Muscle of leg (tissue), 11 donors: Measurements from ENCODE around the gene RRP9. TPM values are rescaled to one million over a fixed set of nuclear protein-coding genes. Genes with fewer than 3 reads are reported as not detected.
A peak's percentile ranks its signal among the peaks of the same experiment; 100 is the strongest.

Experiments
- DNase-seq: peaks from one replicate; pipeline ENCODE4 v3.0.0; 2013
- H3K27ac ChIP-seq: one replicate; pipeline ENCODE4 v1.5.1; 2013; ENCODE audit warnings: mild to moderate bottlenecking, low read length, control low read depth
- H3K27me3 ChIP-seq: one replicate; pipeline ENCODE4 v1.6.1; 2013; ENCODE audit warnings: low read length; ENCODE audit not compliant: control insufficient read depth, insufficient read depth
- H3K36me3 ChIP-seq: one replicate; pipeline ENCODE4 v1.6.1; 2013; ENCODE audit warnings: low read length; ENCODE audit not compliant: control insufficient read depth, insufficient read depth
- H3K4me1 ChIP-seq: one replicate; pipeline ENCODE4 v1.6.1; 2013; ENCODE audit warnings: low read length; ENCODE audit not compliant: control insufficient read depth, insufficient read depth
- H3K4me3 ChIP-seq: one replicate; pipeline ENCODE4 v1.5.1; 2013; ENCODE audit warnings: low read length, control low read depth
- H3K9me3 ChIP-seq: replicated peaks from 2 replicates; pipeline ENCODE4 v1.6.1; 2013; ENCODE audit warnings: low read depth, low read length; ENCODE audit not compliant: control insufficient read depth
- WGBS: methylation state at CpG from one replicate; pipeline ENCODE4 v1.1.5; 2013; ENCODE audit warnings: missing lambda C conversion rate; ENCODE audit not compliant: insufficient coverage; 5-methylcytosine and 5-hydroxymethylcytosine counted together
- polyA plus RNA-seq, 8 donors: library from polyadenylated mRNA; unstranded; fragments of 120-200 nt; gene quantifications; one replicate each; pipeline versions ENCODE4 v1.2.1 to v1.2.3, GENCODE V29; 2013; ENCODE audit warnings: inconsistent platforms in 1 of 8, low replicate concordance in 1 of 8; ENCODE audit not compliant: insufficient read length in 8 of 8, insufficient read depth in 1 of 8
- total RNA-seq: library from RNA; stranded (reverse); fragments of 120-200 nt; gene quantifications from one replicate; pipeline ENCODE4 v1.2.4, GENCODE V29; 2013

Gene RRP9
- total and polyA plus RNA-seq, 9 donors: 14.1 to 18.3 (median 16.1) TPM

- no peak for DNase-seq
- no peak overlapping the region for H3K27ac ChIP-seq
- H3K9me3 ChIP-seq: no peaks in the 10 kb centered on the region
- H3K36me3 ChIP-seq: peaks cover 14% of the 10 kb centered on the region
- H3K4me3 ChIP-seq: peak overlapping the region; percentile 78
- WGBS: no CpG with 5 or more reads among the region's 2 CpGs
- H3K27me3 ChIP-seq: no peaks in the 10 kb centered on the region
- peaks cover 75% of the 10 kb centered on the region for H3K4me1 ChIP-seq
Measured at GRCh38 chr3:51966016-51966415, 24.3 kb upstream of the RRP9 start.

DNA sequence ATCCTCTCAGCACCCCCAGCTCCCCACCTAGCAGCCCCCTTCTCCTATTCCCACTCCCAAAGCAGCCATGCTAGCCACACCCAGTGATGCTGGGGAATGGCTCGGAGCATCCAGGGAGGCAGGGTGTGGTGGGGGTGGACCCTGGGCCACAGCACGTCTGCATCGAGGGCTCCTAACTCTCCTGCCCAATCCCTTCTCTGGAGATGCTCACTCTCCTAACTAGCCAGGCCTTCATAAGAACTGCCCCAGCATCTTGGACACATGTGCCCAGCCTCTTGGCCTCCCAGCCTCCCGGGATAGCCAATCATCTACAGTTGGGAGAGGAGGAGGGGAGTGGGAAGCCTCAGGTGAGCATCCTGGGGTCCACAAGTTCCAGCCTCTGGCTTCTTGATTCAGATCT lies 22.8 kb upstream of the RRP9 start:
- WGBS: 80% methylated on average over 1 of the region's 4 CpGs
- Histone ChIP-seq H3K4me3 (no peak overlapping the region), H3K27ac (peak overlapping the region; percentile 60), H3K4me1 (peaks cover 71% of the 10 kb centered on the region), H3K36me3 (peaks cover 20% of the 10 kb centered on the region), H3K27me3 (no peaks in the 10 kb centered on the region), H3K9me3 (no peaks in the 10 kb centered on the region)
- no peak for DNase-seq

- Histone ChIP-seq H3K9me3 (no peaks in the 10 kb centered on the region), H3K27me3 (no peaks in the 10 kb centered on the region), H3K4me1 (peaks cover 68% of the 10 kb centered on the region), H3K27ac (peak overlapping the region; percentile 60), H3K36me3 (peaks cover 25% of the 10 kb centered on the region), H3K4me3 (no peak overlapping the region)
- DNase-seq: peak; percentile 86
- 43% methylated on average over 7 of the region's 12 CpGs for WGBS
Measured at GRCh38 chr3:51963951-51964451, 22.3 kb upstream of the RRP9 start.

GRCh38 chr3:51962854-51963530 lies 21.3 kb upstream of the RRP9 start:
- H3K9me3 ChIP-seq: no peaks in the 10 kb centered on the region
- H3K36me3 ChIP-seq: peaks cover 36% of the 10 kb centered on the region
- no peak overlapping the region for H3K4me3 ChIP-seq
- peak overlapping the region; percentile 4 for H3K27ac ChIP-seq
- DNase-seq: peak; percentile 77
- peaks cover 58% of the 10 kb centered on the region for H3K4me1 ChIP-seq
- 39% methylated on average over 4 of the region's 6 CpGs for WGBS
- no peaks in the 10 kb centered on the region for H3K27me3 ChIP-seq

- Histone ChIP-seq H3K4me3 (no peak overlapping the region), H3K27me3 (no peaks in the 10 kb centered on the region), H3K9me3 (no peaks in the 10 kb centered on the region), H3K4me1 (peaks cover 58% of the 10 kb centered on the region), H3K36me3 (peaks cover 45% of the 10 kb centered on the region), H3K27ac (no peak overlapping the region)
- WGBS: 45% methylated on average over 3 of the region's 9 CpGs
- DNase-seq: no peak
Measured at GRCh38 chr3:51961602-51962569, 20.2 kb upstream of the RRP9 start.

- no peak for DNase-seq
- no peaks in the 10 kb centered on the region for H3K27me3 ChIP-seq
- peaks cover 58% of the 10 kb centered on the region for H3K4me1 ChIP-seq
- H3K9me3 ChIP-seq: no peaks in the 10 kb centered on the region
- H3K36me3 ChIP-seq: peaks cover 45% of the 10 kb centered on the region
- no peak overlapping the region for H3K4me3 ChIP-seq
- no peak overlapping the region for H3K27ac ChIP-seq
- WGBS: 87% methylated on average over 18 of the region's 18 CpGs
Measured at GRCh38 chr3:51961011-51961410, 19.3 kb upstream of the RRP9 start.

GRCh38 chr3:51960386-51960785 lies 18.7 kb upstream of the RRP9 start:
- Histone ChIP-seq H3K27me3 (peaks cover 2% of the 10 kb centered on the region), H3K4me1 (peaks cover 55% of the 10 kb centered on the region), H3K9me3 (no peaks in the 10 kb centered on the region), H3K36me3 (peaks cover 45% of the 10 kb centered on the region), H3K27ac (no peak overlapping the region), H3K4me3 (no peak overlapping the region)
- 81% methylated on average over 6 of the region's 10 CpGs for WGBS
- no peak for DNase-seq

- peaks cover 54% of the 10 kb centered on the region for H3K4me1 ChIP-seq
- H3K4me3 ChIP-seq: no peak overlapping the region
- H3K36me3 ChIP-seq: peaks cover 43% of the 10 kb centered on the region
- DNase-seq: no peak
- peaks cover 9% of the 10 kb centered on the region for H3K27me3 ChIP-seq
- no peak overlapping the region for H3K27ac ChIP-seq
- no peaks in the 10 kb centered on the region for H3K9me3 ChIP-seq
- 100% methylated on average over 7 of the region's 7 CpGs for WGBS
Measured at GRCh38 chr3:51959651-51960050, 17.9 kb upstream of the RRP9 start.

DNA sequence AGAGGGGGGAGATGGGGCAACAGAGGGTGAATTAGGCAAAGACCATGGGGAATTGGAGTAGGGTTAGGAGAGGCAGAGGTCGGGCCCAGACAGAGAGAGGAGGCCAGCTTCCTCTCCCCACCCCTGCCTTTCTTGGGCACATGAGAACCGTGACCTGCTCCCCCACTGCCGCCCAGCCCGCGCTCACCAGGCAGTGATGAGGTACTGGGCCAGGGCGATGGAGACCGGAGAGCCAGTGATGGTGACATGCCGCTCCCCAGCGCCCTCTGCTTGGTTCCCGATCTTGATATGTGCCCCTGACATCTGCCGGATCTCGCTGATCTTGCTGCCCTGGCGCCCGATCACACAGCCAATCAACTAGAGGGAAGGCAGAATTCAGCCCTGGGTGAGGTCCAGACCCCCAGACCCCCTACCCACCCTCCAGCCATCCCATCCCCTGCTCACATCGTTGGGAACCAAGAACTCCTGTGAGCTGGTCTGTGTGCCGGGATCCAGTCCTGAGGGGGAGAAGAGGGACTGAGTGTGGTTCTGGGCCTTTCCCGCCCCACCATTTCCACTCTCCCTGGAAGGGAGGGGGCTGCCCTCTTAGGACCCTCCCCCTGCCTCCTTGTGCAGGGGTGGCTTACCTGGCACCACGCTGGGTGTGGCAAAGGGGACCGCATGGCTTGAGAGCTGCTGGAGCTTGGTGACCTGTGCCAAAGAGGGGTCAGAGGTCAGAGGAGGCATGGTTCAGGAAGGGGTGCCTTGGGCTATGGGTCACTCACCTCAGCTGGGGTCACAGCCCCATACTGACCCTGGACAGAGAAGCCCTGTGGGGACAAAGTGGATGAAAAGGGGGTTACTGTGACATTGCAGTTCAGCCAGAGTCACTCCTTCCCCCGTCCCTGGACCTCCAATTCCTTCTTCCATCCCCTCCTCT lies 17.2 kb upstream of the RRP9 start:
- no peaks in the 10 kb centered on the region for H3K9me3 ChIP-seq
- 95% methylated on average over 15 of the region's 20 CpGs for WGBS
- no peak overlapping the region for H3K27ac ChIP-seq
- H3K36me3 ChIP-seq: peaks cover 43% of the 10 kb centered on the region
- DNase-seq: no peak
- H3K4me1 ChIP-seq: peaks cover 47% of the 10 kb centered on the region
- no peak overlapping the region for H3K4me3 ChIP-seq
- peaks cover 13% of the 10 kb centered on the region for H3K27me3 ChIP-seq
